GM21619 (cell line): ENCODE results near the gene MCM8.

Experiments used
- ATAC-seq: cut with Tn5 transposase; IDR thresholded peaks from one replicate; pipeline ENCODE4 v1.9.1; 2021; ENCODE audit not compliant: unreplicated experiment

MCM8 gene

DNA sequence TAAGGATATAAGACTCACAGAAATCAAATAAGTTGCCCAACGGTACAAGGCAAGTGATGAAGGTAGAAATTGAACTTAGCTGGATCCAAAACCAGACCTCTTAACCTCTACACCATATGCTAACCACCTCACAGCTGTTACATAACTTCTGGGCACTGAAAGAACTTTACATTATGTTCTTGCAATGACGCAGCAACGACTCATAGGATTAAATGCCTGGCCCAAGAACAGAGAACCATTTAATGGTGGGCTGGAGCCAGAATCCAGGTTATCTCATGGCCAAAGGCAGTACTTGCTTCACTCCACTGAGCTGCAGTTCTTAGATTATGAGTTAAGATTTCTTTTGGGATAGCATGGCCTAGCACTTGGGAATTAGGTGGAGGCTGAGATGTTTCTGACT is 4.5 kb upstream of the MCM8 start:
- no peak for ATAC-seq

DNA sequence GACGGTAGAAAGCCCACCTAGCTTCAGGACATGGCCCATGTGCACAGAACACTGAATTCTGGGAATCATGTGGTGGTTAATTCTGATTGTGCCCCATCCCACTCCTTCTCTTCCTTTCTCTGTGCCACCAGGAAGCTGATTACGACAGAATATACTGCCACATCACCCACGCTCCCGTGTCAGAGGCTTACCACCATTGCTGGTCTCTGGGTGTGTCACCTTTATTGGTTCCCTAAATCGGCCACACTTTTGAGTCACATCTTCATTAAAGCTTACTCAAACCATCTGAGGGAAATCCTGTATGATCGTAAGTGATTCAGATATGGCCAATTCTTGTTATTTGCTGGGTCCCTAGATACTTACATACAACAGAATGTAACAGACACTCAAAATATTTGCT is 3.2 kb upstream of the MCM8 start:
- no peak for ATAC-seq

GRCh38 chr20:5949943-5950270 is 545 bp upstream of the MCM8 start:
- peak; percentile 7 for ATAC-seq

- no peak for ATAC-seq
Measured at GRCh38 chr20:5967469-5967868, 17.0 kb downstream of the MCM8 start.

DNA sequence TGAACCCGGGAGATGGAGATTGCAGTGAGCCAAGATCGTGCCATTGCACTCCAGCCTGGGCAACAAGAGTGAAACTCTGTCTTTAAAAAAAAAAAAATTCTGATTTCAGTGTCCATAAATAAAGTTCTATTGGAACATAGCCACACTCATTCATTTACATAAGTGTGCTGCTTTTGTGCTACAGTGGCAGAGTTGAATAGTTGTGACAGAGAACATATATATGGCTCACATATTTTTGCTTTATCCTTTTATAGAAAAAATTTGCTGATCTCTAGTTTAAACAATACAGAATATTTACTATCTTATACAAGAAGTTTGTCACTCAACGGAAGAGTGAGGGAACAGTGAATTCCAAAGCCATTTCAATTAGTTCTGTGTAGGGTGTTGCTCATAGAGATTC is 18.0 kb downstream of the MCM8 start:
- ATAC-seq: no peak

- no peak for ATAC-seq
Measured at GRCh38 chr20:5969348-5969935, 19.0 kb downstream of the MCM8 start.

- no peak for ATAC-seq
Measured at GRCh38 chr20:5969940-5970339, 19.5 kb downstream of the MCM8 start.

DNA sequence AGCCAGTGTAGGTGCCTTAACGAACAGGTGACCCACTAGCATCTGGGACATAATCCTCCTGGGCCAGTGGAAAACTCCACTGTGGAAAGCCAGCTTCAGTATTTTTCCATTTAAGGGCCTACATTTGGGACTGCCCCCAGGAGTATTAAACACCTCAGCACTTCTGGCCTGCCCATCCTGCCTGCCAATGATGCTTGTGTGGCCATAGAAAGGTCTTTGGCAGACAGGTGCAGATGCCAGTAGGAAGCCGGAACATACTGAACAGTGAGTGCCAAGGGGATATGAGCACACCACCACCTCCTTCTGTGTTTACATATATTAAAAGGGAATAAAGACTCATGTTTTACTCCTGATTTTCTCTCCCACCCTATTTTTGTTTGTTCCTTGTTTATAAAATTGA is 19.9 kb downstream of the MCM8 start:
- no peak for ATAC-seq

DNA sequence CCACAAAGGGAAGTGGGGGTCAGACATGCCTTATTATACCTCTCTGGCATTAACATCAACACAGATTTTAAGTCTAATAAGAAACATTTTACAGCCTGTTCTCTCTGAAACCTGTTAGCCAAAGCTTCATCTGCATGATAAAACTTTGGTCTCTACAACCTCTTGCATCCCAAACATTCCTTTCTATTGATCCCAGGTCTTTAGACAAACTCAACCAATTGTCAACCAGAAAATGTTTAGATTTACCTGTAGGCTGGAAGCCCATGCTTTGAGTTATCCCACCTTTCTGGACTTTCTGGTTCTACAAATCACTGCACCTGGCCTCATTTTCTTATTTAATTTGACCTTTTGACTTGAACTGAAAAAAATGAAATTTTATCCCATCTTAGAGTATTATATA is 20.8 kb downstream of the MCM8 start:
- no peak for ATAC-seq

DNA sequence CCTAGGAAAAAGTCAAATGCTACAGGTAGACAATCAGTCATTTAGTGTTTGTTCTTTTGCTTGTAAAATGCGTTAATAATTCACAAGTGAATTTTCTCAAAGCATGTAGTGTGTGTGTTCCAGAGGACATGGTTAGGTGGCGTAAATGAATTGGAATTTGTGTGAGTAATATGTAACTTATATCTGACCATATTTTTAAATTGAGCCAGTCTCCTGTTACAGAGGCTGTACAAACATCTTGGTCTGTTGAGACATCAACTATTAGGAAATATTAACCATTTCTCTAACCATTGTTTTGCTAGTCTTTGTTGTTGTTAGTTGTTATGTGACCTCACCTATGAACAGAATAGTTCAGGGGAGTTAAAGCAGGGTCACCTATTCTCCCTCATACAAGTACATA is 22.7 kb downstream of the MCM8 start:
- ATAC-seq: no peak

- no peak for ATAC-seq
Measured at GRCh38 chr20:5973971-5974370, 23.5 kb downstream of the MCM8 start.

- no peak for ATAC-seq
Measured at GRCh38 chr20:5974531-5974930, 24.1 kb downstream of the MCM8 start.

GRCh38 chr20:5975778-5976177 is 25.3 kb downstream of the MCM8 start:
- ATAC-seq: no peak

DNA sequence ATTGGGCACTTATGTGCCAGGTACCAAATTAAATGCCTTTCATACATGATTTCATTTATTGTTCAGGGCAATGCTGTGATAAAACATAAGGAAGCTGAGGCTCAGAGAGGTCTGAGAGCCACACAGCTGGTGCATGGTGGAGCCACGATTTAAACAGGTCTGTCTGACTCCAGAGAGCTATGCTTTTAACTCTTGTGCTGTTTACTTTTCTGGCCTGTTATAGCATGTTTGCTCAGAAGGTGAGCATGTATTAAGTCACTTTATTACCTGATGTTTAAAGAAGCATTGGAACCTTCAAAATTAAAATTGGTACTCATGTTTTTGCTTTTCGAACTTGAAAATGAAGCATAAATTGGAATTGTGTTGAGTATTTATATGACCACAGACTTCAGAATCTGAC is 26.8 kb downstream of the MCM8 start:
- ATAC-seq: no peak

DNA sequence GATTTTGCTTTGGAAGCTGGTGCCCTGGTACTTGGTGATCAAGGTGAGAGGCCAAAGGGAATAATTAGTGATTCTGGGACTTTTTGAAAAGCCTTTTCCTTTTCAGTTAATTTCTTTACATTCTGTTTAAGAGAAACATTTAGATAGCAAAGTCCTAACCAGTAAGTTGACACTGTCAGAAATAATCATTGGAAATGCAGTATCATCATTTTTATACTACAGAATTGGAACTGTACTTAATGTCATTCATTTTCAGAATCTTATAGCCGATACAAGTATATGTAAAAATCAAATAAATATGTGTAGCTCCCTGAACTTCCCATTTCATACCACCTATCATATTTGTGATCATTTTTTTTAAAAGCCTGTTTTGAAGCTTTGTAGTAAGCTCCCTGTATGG is 27.5 kb downstream of the MCM8 start:
- no peak for ATAC-seq

- ATAC-seq: no peak
Measured at GRCh38 chr20:5979801-5980200, 29.3 kb downstream of the MCM8 start.

- no peak for ATAC-seq
Measured at GRCh38 chr20:5980720-5981538, 30.5 kb downstream of the MCM8 start.

- ATAC-seq: no peak
Measured at GRCh38 chr20:5987383-5987782, 36.9 kb downstream of the MCM8 start.

DNA sequence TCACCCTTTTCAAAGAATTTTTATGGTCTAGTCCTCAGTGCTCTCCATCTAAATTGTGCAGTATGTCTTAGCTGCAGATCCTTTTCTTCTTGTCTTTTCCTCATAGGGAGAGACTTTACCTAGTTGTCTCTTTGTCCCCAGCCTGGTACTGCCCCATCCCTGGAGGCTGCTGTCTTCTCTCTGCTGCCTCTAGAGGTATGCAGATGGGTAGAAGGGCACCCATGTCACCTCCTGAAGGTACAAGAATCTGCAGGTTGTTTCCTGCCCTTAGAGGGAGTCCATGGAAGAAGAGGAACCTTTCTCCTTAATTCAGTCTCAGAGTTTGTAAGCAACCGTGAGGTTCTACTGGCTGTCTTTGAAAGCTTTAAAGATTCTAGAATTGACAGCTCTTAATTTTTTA is 39.1 kb downstream of the MCM8 start:
- no peak for ATAC-seq

GRCh38 chr20:5990946-5991345 is 40.5 kb downstream of the MCM8 start:
- ATAC-seq: no peak

GRCh38 chr20:5991623-5992441 is 41.4 kb downstream of the MCM8 start:
- ATAC-seq: no peak

GRCh38 chr20:5996765-5997164 is 46.3 kb downstream of the MCM8 start:
- peak; percentile 97 for ATAC-seq
